Amygdala (tissue), 56 donors: ENCODE data around the gene CLUH.
"Not testable (repeated sequence)": the region's sequence is repeated elsewhere in the genome, so short reads cannot be mapped to it uniquely, and the experiment has no call there.

ENCODE experiments used
- DNase-seq, 56 donors: peaks; one replicate each; lab custom pipeline; 2025; lab: John Stamatoyannopoulos, UW

The CLUH gene

DNA sequence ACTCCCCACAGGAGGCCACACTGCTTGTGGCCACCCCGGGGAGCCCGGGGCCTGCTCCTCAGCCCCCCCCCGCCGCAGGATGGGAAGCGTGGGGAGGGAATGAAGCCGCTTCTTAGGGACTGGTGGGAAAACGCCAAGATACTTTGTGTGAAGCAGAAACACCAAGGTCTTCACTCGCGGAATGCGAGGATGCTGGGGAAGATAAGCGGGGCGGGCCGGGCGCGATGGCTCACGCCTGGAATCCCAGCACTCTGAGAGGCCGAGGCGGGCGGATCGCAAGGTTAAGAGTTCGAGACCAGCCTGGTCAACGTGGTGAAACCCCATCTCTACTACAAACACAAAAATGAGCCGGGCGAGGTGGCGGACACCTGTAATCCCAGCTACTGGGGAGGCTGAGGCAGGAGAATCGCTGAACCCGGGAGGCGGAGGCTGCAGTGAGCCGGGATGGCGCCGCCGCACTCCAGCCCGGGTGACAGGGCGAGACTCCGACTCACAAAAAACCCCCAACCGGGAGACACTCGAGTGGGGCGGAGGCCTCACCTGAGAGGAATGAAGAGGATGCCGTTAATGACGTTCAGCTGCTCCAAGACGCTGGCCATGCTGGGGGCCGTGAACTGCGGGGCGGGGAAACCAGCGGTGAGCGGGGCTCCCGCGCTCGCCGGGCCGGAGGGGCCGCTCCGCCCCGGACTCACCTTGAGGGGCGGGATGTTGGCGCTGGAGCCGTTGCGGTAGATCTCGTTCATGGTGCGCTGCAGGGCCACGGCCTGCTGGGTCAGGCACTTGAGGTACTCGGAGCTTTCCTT lies 20.3 kb downstream of the CLUH start:
- DNase-seq: no peak

DNA sequence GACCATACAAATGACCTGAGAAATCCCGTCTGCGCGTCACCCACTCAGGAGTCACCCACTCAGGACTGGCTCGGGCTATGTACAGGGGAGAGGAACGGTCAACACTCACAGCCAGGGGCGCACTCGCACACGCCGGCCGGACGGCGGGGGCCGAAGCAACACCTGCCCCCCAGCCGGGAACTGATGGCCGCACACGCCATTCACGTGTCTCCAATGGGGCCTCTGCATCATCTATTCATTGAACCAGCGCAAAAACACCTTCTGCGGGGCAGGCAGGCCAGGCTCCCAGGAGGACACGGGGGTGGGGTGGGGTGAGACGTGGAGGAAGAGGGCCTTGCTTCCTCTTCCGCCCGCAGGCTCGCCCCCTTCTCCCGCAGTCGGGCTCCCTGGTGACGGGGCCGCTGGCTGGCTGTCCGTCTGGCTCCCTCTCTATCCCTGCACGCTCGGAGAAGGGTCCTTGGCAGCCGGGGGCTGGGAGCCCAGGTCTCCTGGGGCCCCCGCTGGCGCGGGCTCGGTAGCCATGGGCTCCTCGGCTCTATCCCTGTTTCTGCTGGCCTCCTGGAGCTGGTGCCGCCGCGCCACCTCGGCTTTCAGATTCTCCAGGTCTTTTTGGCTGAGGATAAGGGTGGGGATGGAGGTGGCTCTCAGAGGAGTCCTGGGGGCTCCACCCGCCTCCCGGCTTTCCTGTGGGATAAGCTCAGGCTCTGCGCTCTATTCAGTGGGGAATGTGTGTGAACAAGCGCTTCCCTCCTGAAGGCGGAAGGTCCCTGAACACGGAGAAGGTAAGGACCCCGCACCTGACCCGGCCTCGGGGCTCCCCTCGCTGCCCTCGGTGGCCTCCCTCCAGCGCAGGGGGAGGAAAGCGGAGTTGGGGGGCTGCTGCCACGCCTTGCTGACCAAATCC lies 21.1 kb downstream of the CLUH start:
- DNase-seq: no peak

DNA sequence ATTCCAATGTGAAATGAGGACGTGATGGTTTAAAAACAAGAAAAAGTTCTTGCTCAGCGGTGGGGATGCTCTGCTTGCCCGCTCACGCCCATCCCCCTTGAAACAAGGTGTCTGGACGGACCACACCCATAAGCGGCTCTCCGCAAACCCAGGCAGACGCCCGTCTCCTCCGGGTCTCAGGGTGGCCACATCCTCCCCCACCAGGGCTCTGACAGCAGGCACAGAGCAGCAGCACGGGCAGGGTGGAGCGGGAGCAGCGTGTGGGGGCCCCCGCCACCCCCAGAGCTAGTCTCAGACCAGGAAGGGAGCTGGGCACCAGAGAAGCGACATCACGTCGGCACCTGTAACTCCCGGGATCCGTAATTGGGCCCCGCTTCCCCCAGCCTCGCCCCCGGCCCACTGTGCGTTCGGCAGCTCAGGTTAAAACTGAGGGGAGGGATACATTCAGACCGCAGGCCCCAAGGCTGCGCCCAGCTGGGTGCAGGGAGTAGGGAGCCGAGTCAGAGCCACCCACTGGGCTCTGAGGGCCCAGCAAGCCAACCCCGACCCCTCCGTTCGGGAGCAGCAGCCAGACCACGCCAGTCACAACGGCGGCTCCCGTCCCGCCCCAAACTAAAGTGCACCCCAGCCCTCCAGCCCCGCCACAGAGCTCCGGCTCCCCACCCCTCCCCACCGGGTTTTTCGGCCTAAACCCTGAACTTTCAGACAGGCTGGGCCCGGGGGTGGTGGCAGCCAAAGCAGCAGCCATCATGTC lies 22.0 kb downstream of the CLUH start:
- DNase-seq: no peak

DNA sequence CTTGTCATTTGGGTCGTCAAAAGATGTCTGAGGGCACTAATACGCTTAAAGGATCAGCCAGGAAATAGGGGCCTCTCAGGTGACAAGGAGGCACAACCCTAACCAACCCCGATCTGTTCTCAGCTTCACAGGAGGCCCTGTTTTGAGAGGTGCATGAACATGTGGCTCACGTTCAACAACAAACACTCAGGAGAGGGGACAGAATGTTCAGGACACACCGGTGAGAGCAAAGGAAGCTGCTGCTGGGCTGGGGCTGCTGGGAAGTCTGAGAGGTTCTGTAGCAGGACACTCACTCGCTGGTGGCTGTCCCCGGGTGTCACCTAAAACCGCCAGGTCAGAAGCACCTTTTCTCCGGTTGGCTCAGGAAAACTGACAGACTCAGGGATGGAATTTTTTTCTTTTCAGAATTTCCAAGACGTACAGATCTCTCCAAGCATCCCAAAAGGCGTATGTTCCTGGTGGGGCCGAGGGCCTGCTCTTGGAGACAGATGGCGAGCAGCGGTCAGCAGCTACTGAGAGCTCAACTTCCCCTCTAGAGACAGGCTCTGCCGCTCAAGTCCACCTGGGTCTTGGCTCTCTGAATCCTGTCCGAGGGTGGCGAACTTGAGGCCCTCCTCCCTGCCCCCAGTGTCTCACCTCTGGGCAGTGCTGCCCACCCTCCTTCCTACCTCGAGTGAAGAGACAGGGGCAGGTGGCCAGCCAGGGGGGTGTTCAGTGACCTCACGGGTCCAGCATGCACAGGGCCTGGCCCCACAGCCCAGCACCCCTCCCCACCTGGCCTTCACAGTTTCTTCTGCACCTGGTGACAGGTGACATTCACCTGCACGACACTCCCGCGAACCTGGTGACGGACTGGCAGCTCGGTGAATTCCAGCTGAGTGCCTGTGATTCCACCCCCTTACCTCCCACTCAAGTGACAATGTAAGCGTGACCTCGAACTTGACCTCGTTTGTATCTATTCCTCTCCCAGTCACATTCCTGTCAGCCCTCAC lies 22.9 kb downstream of the CLUH start:
- no peak for DNase-seq

- DNase-seq: no peak
These were observed 24.5 kb downstream of the CLUH start for GRCh38 chr17:2687074-2687418.

DNA sequence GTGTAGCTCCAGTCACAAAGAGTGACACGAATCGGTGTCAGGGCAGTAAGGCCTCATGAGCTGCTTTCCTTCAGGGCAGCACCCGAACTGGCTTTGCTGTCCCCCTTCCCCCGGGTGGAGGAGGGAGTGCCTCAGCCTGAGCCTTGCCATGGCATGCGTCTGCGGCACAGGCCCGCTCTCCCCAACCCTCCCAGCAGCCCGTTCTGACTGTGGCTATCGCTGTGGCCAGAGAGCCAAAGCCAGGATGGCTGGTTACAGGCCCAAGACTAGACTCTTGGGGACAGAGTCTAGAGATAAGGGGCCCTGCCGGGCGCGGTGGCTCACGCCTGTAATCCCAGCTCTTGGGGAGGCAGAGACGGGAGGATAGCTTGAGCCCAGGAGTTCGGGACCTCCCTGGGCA lies 25.9 kb downstream of the CLUH start:
- no peak for DNase-seq

GRCh38 chr17:2684549-2684948 lies 27.0 kb downstream of the CLUH start:
- no peak for DNase-seq

GRCh38 chr17:2683912-2684311 lies 27.7 kb downstream of the CLUH start:
- no peak for DNase-seq

DNA sequence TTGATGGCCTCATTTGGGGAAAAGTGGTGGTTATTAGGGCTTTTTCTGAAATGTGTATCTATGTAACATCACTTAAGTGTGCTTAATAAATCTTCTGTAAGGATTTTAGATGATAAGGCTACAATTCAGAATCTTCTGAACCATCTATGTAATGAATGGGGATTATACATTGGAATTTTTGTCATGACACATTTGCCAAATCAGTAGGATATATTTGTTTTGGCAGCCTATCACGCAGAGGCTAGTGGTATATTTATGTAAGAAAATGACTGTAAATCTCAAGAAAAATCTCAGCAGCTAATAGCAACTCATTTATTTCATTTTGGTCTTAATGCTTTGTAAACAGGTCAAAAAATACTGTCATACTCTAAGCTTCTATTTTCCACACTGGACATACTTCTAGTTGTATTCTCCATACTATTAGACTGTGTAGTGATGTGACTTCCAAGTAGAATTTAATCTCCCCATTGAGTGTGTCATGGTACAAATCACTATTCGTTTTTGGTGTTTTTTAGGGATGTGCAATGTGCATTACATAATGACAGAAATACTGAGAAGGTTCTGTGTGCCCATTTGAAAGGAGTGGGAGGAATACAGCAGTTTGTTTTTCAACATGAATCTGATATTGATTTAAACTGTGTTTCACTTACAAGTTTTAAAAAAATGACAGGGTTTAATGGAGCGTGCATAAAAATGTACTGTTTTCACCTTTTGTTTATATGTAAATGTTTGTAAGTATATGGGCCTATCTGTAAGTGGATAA lies 29.2 kb downstream of the CLUH start:
- no peak for DNase-seq

GRCh38 chr17:2681650-2682049 lies 29.9 kb downstream of the CLUH start:
- no peak for DNase-seq

- no peak for DNase-seq
These were observed 30.6 kb downstream of the CLUH start for GRCh38 chr17:2680961-2681360.

GRCh38 chr17:2679247-2679646 lies 32.3 kb downstream of the CLUH start:
- DNase-seq: not testable (repeated sequence)

GRCh38 chr17:2672026-2672425 lies 39.5 kb downstream of the CLUH start:
- no peak for DNase-seq

- DNase-seq: not testable (repeated sequence)
These were observed 51.2 kb downstream of the CLUH start for GRCh38 chr17:2660410-2660809.

- not testable (repeated sequence) for DNase-seq
These were observed 52.2 kb downstream of the CLUH start for GRCh38 chr17:2659337-2659736.

DNA sequence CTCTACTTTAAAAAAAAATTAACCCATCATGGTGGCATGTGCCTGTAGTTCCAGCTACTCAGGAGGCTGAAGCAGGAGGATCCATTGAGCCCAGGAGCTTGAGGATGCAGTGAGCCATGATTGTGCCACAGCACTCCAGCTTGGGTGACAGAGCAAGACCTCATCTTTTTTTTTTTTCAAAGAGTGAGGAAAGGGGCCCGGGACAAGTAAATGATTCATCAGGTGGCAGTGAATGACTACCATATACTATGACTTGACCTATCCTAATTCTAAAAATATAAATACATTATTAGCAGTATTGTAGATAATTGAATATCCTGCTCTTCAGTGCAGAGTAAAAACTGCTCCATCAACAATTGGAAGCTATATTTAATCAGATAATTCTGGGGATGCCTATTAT lies 55.3 kb downstream of the CLUH start:
- no peak for DNase-seq

DNA sequence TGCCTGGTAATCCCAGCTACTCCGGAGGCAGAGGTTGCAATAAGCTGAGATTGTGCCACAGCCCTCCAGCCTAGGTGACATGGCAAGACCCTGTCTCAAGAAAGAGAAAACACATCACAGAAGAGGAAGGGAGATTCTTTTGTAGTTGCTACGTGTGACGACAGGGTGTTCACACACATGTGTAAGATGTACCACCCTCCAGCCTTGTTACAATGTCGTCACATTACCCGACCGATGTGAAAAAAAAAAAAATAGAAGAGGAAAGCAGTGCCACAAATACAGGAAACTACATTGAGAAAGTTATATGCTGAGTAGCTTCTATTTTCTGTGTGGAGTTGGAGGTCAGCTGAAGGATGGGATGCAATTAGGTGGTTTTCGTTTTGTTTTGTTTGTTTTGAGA lies 56.0 kb downstream of the CLUH start:
- no peak for DNase-seq

- DNase-seq: not testable (repeated sequence)
These were observed 58.7 kb downstream of the CLUH start for GRCh38 chr17:2652911-2653310.

DNA sequence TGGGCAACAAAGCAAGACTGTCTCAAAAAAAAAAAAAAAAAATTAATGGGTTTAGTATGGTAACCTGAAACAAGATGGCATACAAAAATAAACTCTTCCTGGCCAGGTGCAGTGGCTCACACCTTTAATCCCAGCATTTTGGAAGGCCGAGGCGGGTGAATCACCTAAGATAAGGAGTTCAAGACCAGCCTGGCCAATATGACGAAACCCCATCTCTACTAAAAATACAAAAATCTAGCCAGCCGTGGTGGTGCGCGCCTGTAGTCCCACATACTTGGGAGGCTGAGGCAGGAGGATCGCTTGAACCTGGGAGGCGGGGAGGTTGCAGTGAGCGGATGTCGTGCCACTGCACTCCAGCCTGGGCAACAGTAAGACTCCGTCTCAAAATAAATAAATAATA lies 62.4 kb downstream of the CLUH start:
- no peak for DNase-seq
